H4 (cell line): ENCODE measurements around the gene CDC16. TPM values are rescaled to one million over a fixed set of nuclear protein-coding genes. Genes with fewer than 3 reads are reported as not detected.
"Not testable (repeated sequence)": the region's sequence is repeated elsewhere in the genome, so short reads cannot be mapped to it uniquely, and the experiment has no call there.

Source experiments
- DNase-seq: peaks from one replicate; pipeline ENCODE4 v3.0.0-alpha.2; 2015; ENCODE audit warnings: low spot score
- total RNA-seq: library from RNA; depleted of rRNA; stranded (reverse); fragments of >200 nt; shearing (Covaris generic); gene quantifications from 2 replicates; pipeline ENCODE4 v1.2.3, GENCODE V29; 2014

The CDC16 gene
- total RNA-seq, 1 experiment from 2014 or later, result 17.0 TPM

GRCh38 chr13:114228176-114228575, 6.5 kb upstream of the CDC16 start:
- no peak for DNase-seq

- no peak for DNase-seq
Observed at GRCh38 chr13:114229506-114229905, 5.2 kb upstream of the CDC16 start.

GRCh38 chr13:114230117-114230516, 4.6 kb upstream of the CDC16 start:
- no peak for DNase-seq

- no peak for DNase-seq
Observed at GRCh38 chr13:114230575-114230974, 4.1 kb upstream of the CDC16 start.

GRCh38 chr13:114231886-114232285, 2.8 kb upstream of the CDC16 start:
- no peak for DNase-seq

- no peak for DNase-seq
Observed at GRCh38 chr13:114234266-114234644, 442 bp upstream of the CDC16 start.

- DNase-seq, result no peak
Observed at GRCh38 chr13:114235697-114236096, 1.0 kb downstream of the CDC16 start.

- DNase-seq, result no peak
Observed at GRCh38 chr13:114236227-114236626, 1.5 kb downstream of the CDC16 start.

- no peak for DNase-seq
Observed at GRCh38 chr13:114237415-114238112, 2.9 kb downstream of the CDC16 start.

- no peak for DNase-seq
Observed at GRCh38 chr13:114241918-114242317, 7.2 kb downstream of the CDC16 start.

- DNase-seq, result no peak
Observed at GRCh38 chr13:114243971-114244370, 9.3 kb downstream of the CDC16 start.

- no peak for DNase-seq
Observed at GRCh38 chr13:114244637-114245036, 9.9 kb downstream of the CDC16 start.

GRCh38 chr13:114248011-114248410, 13.3 kb downstream of the CDC16 start:
- no peak for DNase-seq

- DNase-seq, result no peak
Observed at GRCh38 chr13:114249077-114249476, 14.4 kb downstream of the CDC16 start.

GRCh38 chr13:114251639-114252440, 17.1 kb downstream of the CDC16 start:
- DNase-seq, result not testable (repeated sequence)

- no peak for DNase-seq
Observed at GRCh38 chr13:114256547-114256946, 21.9 kb downstream of the CDC16 start.

GRCh38 chr13:114257014-114257413, 22.3 kb downstream of the CDC16 start:
- DNase-seq, result no peak

- no peak for DNase-seq
Observed at GRCh38 chr13:114258589-114258988, 23.9 kb downstream of the CDC16 start.

GRCh38 chr13:114259374-114259773, 24.7 kb downstream of the CDC16 start:
- DNase-seq, result no peak

- DNase-seq, result no peak
Observed at GRCh38 chr13:114259974-114260373, 25.3 kb downstream of the CDC16 start.

GRCh38 chr13:114260814-114261213, 26.1 kb downstream of the CDC16 start:
- no peak for DNase-seq

- no peak for DNase-seq
Observed at GRCh38 chr13:114261328-114261965, 26.8 kb downstream of the CDC16 start.

- no peak for DNase-seq
Observed at GRCh38 chr13:114263578-114263977, 28.9 kb downstream of the CDC16 start.
